Measurements from ENCODE around the gene CALML5. TPM values are rescaled to one million over a fixed set of nuclear protein-coding genes. Genes with fewer than 3 reads are reported as not detected.
A peak's percentile ranks its signal among the peaks of the same experiment; 100 is the strongest.

Gene CALML5
- total and polyA plus RNA-seq, 2 of the 4 experiments (the other 2 are of a cell fraction), result not detected

DNA sequence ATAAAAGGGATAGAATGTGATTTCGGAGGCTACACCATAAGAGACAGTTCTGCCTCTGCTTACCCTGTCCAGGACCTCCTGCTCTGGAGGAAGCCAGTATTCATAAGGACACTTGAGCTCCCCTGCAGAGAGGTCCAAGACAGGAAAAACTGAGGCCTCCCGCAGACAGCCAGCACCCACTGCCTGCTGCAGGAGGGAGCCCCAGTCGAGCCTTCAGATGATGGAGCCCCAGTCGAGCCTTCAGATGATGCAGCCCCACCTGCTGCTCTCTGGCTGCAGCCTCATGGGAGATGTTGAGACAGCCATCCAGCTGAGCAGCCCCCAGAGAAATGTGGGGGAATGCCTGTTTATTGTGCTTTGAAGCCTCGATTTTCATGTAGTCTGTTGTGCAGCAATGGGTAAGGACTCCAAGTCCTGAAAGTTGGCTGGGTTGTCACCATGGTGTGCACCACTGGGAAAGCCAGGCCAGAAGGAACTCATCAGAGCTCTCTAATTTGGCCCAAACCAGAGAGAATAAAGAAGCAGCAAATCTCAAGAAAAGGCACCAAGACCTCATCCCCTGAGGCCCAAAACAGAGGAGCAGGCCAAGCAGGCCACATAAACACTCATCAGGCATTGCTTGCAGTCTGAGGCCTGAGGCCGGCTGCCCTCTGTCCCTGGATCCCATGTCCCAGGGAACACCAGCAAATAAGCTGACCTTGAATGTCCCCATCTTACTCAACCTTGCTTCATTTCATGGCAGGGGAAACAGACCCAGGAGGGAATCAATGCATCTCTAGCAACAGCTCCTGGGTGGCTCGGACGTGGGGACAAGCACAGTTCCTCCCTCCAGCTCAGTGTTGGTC lies 30.9 kb downstream of the CALML5 start:
- CTCF ChIA-PET, result no interaction called here
- Histone ChIP-seq H4K20me1 (ENCODE audit: insufficient read depth, low read length) (no peaks in the 10 kb centered on the region), H3K36me3 (ENCODE audit: control insufficient read depth, insufficient read depth, low read length) (no peaks in the 10 kb centered on the region), H3K56ac (ENCODE audit: extremely low read depth, insufficient read depth, low read length) (no peak overlapping the region), H3K4me3 (ENCODE audit: insufficient read depth, low read depth, low read length) (no peak overlapping the region), H2BK20ac (ENCODE audit: low read depth, low read length) (no peak overlapping the region), H2AK9ac (replicated peaks; ENCODE audit: low read depth, low read length, poor library complexity) (no peak overlapping the region), H3K18ac (ENCODE audit: low read depth, low read length) (no peak overlapping the region), H2BK5ac (ENCODE audit: low read depth, low read length, poor library complexity, severe bottlenecking) (no peak overlapping the region), H4K8ac (ENCODE audit: low read depth in 2 of 2, low read length in 2 of 2) (no peak overlapping the region), H2AK5ac (ENCODE audit: low read depth, low read length) (no peak overlapping the region), H3K9ac (ENCODE audit: low read depth, low read length) (no peak overlapping the region), H3K4me1 (ENCODE audit: control insufficient read depth, insufficient read depth, low read length) (peaks cover 8% of the 10 kb centered on the region), H3K9me3 (ENCODE audit: control insufficient read depth, insufficient read depth, low read length) (peaks cover 6% of the 10 kb centered on the region), H4K91ac (ENCODE audit: insufficient read depth, low read depth, low read length) (no peak overlapping the region), H3K23ac (ENCODE audit: low read depth, low read length) (no peak overlapping the region), H3K79me1 (ENCODE audit: low read depth in 1 of 2, low read length in 2 of 2) (no peaks in the 10 kb centered on the region), H2BK120ac (ENCODE audit: low read depth, low read length) (no peak overlapping the region), H3K9me1 (ENCODE audit: insufficient read depth, low read length) (no peaks in the 10 kb centered on the region), H4K5ac (ENCODE audit: low read depth, low read length) (no peak overlapping the region), H2AFZ (replicated peaks; ENCODE audit: low read length, poor library complexity) (peak overlapping the region; percentile 41), H3K4me2 (ENCODE audit: low read depth, low read length) (no peak overlapping the region), H3K27me3 (ENCODE audit: control insufficient read depth, insufficient read depth, low read length) (no peaks in the 10 kb centered on the region), H2BK15ac (ENCODE audit: low read depth, low read length) (no peak overlapping the region), H3K14ac (replicated peaks; ENCODE audit: low read depth, low read length) (no peak overlapping the region), H3K27ac (ENCODE audit: insufficient read depth, low read length) (no peak overlapping the region), H3K4ac (ENCODE audit: low read depth, low read length) (no peak overlapping the region)
- no TSS peak for BruUV-seq (replicated peaks)
- intact Hi-C loops (cut with micrococcal nuclease), result loop anchor here (5.0 kb wide), 1 partner anchor 54 kb away; the partner anchor contains the start of gene CALML3
- POLR2A ChIA-PET (ENCODE audit: unreplicated experiment), result no interaction called here
- dilution Hi-C loops (cut with HindIII; ENCODE audit: low sequenced_read_pairs, unreplicated experiment), result no loop called here
- WGBS, 2 experiments (ENCODE audit: extremely low coverage in 2 of 2, insufficient read length in 1 of 2), result 69% methylated on average over 2 of the region's 8 CpGs; no CpG with 5 or more reads in 1 of the 2 experiments
- TF ChIP-seq MAFK (IDR thresholded peaks at IDR 0.05; ENCODE audit: low read depth, low read length) (no peak), CHD1 (IDR thresholded peaks at IDR 0.05; ENCODE audit: low read depth, low read length) (no peak), FOS (IDR thresholded peaks at IDR 0.05; ENCODE audit: low read depth, low read length) (no peak), MXI1 (IDR thresholded peaks at IDR 0.05; ENCODE audit: borderline replicate concordance, low read depth, low read length) (no peak), SMC3 (IDR thresholded peaks at IDR 0.05; ENCODE audit: low read depth, low read length) (no peak), RAD21 (IDR thresholded peaks at IDR 0.05; ENCODE audit: low read length) (no peak), BHLHE40 (IDR thresholded peaks at IDR 0.05; ENCODE audit: low read depth, low read length) (no peak), RCOR1 (IDR thresholded peaks at IDR 0.05; ENCODE audit: insufficient replicate concordance, low read length) (no peak), POLR2A (IDR thresholded peaks at IDR 0.05; ENCODE audit: low read depth, low read length) (no peak), NFE2L2 (IDR thresholded peaks at IDR 0.05; ENCODE audit: low read depth, low read length) (no peak), RFX5 (IDR thresholded peaks at IDR 0.05; ENCODE audit: low read depth, low read length) (no peak), CEBPB (IDR thresholded peaks at IDR 0.05; ENCODE audit: low read depth, low read length) (no peak)
- TF ChIP-seq, protein P1, sequence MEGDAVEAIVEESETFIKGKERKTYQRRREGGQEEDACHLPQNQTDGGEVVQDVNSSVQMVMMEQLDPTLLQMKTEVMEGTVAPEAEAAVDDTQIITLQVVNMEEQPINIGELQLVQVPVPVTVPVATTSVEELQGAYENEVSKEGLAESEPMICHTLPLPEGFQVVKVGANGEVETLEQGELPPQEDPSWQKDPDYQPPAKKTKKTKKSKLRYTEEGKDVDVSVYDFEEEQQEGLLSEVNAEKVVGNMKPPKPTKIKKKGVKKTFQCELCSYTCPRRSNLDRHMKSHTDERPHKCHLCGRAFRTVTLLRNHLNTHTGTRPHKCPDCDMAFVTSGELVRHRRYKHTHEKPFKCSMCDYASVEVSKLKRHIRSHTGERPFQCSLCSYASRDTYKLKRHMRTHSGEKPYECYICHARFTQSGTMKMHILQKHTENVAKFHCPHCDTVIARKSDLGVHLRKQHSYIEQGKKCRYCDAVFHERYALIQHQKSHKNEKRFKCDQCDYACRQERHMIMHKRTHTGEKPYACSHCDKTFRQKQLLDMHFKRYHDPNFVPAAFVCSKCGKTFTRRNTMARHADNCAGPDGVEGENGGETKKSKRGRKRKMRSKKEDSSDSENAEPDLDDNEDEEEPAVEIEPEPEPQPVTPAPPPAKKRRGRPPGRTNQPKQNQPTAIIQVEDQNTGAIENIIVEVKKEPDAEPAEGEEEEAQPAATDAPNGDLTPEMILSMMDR (conservative IDR thresholded peaks at IDR 0.05; ENCODE audit: low read depth, low read length), result no peak
- TF ChIP-seq, protein P2, sequence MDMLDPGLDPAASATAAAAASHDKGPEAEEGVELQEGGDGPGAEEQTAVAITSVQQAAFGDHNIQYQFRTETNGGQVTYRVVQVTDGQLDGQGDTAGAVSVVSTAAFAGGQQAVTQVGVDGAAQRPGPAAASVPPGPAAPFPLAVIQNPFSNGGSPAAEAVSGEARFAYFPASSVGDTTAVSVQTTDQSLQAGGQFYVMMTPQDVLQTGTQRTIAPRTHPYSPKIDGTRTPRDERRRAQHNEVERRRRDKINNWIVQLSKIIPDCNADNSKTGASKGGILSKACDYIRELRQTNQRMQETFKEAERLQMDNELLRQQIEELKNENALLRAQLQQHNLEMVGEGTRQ (IDR thresholded peaks at IDR 0.05; ENCODE audit: low read depth, low read length), result no peak
- TF ChIP-seq, protein P3, sequence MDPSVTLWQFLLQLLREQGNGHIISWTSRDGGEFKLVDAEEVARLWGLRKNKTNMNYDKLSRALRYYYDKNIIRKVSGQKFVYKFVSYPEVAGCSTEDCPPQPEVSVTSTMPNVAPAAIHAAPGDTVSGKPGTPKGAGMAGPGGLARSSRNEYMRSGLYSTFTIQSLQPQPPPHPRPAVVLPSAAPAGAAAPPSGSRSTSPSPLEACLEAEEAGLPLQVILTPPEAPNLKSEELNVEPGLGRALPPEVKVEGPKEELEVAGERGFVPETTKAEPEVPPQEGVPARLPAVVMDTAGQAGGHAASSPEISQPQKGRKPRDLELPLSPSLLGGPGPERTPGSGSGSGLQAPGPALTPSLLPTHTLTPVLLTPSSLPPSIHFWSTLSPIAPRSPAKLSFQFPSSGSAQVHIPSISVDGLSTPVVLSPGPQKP (IDR thresholded peaks at IDR 0.05; ENCODE audit: borderline replicate concordance, low read depth, low read length), result no peak
- in situ Hi-C loops (cut with MboI; ENCODE audit: low sequenced_read_pairs), result loop anchor here (25.0 kb wide), 1 partner anchor 394 kb away; no protein-coding TSS in a partner anchor
- no peak for DNase-seq
- ATAC-seq (ENCODE audit: low read depth), result no peak

Measured in IMR-90 (cell line).